ENCODE results near the gene AHNAK.
"Not testable (repeated sequence)": the region's sequence is repeated elsewhere in the genome, so short reads cannot be mapped to it uniquely, and the experiment has no call there.

Gene AHNAK

GRCh38 chr11:62565100-62565802, 18.6 kb upstream of the AHNAK start:
- ChIA-PET CTCF (interaction anchor here (1.6 to 1.7 kb wide), 2 partner anchors 27 to 141 kb away, joined by 5 to 7 read pairs; partner anchors contain the start of gene TUT1), POLR2A (interaction anchor here (0.6 to 3.4 kb wide), 9 partner anchors 8 to 291 kb away, joined by 3 to 29 read pairs (median 4); partner anchors contain the start of genes EEF1G, TUT1 and UQCC3)

GRCh38 chr11:62561677-62562230, 15.1 kb upstream of the AHNAK start:
- H3K27ac ChIP-seq (ENCODE audit: extremely low read depth, low read depth, low read length); H3K4me1 ChIP-seq (ENCODE audit: control insufficient read depth, insufficient read depth, low read length); H3K9me3 ChIP-seq (ENCODE audit: control insufficient read depth, insufficient read depth, low read depth, low read length); H3K4me3 ChIP-seq (ENCODE audit: low read depth, low read length): not testable (repeated sequence)
- H3K36me3 ChIP-seq (ENCODE audit: control insufficient read depth in 2 of 2, insufficient read depth in 1 of 2, low read length in 2 of 2), result peaks cover 19 to 91% of the 10 kb centered on the region in 2 experiments
- TF ChIP-seq ZXDB (tag by site-specific recombination; IDR thresholded peaks at IDR 0.05), result 0 out of 2 replicates have a peak, but pooled peaks have one; percentile 29
- ChIA-PET CTCF (interaction anchor here (1.1 to 5.2 kb wide), 7 partner anchors 11 to 166 kb away, joined by 5 to 80 read pairs (median 13); partner anchors contain the start of gene EEF1G), POLR2A (interaction anchor here (0.6 to 3.4 kb wide), 6 partner anchors 8 to 414 kb away, joined by 3 to 29 read pairs (median 4); partner anchors contain the start of genes EEF1G and TUT1)

More at GRCh38 chr11:62565100-62565802, 18.6 kb upstream of the AHNAK start:
- Histone ChIP-seq H3K36me3 (ENCODE audit: control insufficient read depth in 2 of 2, insufficient read depth in 1 of 2, low read length in 2 of 2) (peaks cover 37 to 89% of the 10 kb centered on the region in 2 experiments), H3K4me3 (ENCODE audit: low read depth, low read length) (no peak overlapping the region), H3K27ac (ENCODE audit: extremely low read depth, low read depth, low read length) (no peak overlapping the region), H3K4me1 (ENCODE audit: control insufficient read depth, insufficient read depth, low read length) (no peaks in the 10 kb centered on the region), H3K9me3 (ENCODE audit: control insufficient read depth, insufficient read depth, low read depth, low read length) (no peaks in the 10 kb centered on the region)
- TF ChIP-seq, protein P1, sequence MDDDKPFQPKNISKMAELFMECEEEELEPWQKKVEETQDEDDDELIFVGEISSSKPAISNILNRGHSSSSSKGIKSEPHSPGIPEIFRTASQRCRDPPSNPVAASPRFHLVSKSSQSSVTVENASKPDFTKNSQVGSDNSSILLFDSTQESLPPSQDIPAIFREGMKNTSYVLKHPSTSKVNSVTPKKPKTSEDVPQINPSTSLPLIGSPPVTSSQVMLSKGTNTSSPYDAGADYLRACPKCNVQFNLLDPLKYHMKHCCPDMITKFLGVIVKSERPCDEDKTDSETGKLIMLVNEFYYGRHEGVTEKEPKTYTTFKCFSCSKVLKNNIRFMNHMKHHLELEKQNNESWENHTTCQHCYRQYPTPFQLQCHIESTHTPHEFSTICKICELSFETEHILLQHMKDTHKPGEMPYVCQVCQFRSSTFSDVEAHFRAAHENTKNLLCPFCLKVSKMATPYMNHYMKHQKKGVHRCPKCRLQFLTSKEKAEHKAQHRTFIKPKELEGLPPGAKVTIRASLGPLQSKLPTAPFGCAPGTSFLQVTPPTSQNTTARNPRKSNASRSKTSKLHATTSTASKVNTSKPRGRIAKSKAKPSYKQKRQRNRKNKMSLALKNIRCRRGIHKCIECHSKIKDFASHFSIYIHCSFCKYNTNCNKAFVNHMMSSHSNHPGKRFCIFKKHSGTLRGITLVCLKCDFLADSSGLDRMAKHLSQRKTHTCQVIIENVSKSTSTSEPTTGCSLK (tag by site-specific recombination; IDR thresholded peaks at IDR 0.05), result no peak
- TF ChIP-seq, protein P2, sequence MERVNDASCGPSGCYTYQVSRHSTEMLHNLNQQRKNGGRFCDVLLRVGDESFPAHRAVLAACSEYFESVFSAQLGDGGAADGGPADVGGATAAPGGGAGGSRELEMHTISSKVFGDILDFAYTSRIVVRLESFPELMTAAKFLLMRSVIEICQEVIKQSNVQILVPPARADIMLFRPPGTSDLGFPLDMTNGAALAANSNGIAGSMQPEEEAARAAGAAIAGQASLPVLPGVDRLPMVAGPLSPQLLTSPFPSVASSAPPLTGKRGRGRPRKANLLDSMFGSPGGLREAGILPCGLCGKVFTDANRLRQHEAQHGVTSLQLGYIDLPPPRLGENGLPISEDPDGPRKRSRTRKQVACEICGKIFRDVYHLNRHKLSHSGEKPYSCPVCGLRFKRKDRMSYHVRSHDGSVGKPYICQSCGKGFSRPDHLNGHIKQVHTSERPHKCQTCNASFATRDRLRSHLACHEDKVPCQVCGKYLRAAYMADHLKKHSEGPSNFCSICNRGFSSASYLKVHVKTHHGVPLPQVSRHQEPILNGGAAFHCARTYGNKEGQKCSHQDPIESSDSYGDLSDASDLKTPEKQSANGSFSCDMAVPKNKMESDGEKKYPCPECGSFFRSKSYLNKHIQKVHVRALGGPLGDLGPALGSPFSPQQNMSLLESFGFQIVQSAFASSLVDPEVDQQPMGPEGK (tag by site-specific recombination; IDR thresholded peaks at IDR 0.05), result no peak
- TF ChIP-seq ZNF341 (tag by site-specific recombination; IDR thresholded peaks at IDR 0.05; ENCODE audit: low read depth), result no peak
- peak; percentile 34; the same call in 1 of the 2 replicates for TF ChIP-seq ZNF394 (tag by site-specific recombination; IDR thresholded peaks at IDR 0.05; ENCODE audit: borderline replicate concordance)

DNA sequence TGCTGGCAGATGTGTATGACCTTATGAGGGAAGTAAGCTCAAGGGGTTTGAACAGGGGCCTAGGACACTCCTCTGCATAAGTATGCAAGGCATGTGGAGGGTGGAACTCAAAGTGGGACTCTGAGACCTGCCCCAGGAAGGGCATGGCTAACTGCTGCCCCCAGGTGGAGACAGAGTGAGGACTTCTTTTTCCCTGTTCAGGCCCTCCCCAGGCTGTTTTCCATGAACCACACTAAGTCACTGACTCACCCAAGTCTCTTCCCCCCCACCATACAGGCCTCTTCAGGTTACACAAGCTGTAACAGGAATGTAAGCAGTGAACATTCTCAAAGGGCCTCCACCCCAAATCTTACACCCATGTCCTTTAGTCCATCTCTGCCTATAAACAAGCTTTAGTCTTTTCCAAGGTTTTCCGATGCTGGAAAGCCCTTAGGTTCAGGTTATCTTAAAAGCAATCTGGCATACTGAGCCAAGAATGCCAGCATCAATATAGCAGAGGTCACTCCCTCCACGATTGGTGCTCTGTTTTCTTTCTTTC, 14.0 kb upstream of the AHNAK start:
- Histone ChIP-seq H3K9me3 (ENCODE audit: control insufficient read depth, insufficient read depth, low read depth, low read length) (no peaks in the 10 kb centered on the region), H3K36me3 (ENCODE audit: control insufficient read depth in 2 of 2, insufficient read depth in 1 of 2, low read length in 2 of 2) (peaks cover 16 to 82% of the 10 kb centered on the region in 2 experiments), H3K4me3 (ENCODE audit: low read depth, low read length) (no peak overlapping the region), H3K27ac (ENCODE audit: extremely low read depth, low read depth, low read length) (no peak overlapping the region), H3K4me1 (ENCODE audit: control insufficient read depth, insufficient read depth, low read length) (peaks cover 6% of the 10 kb centered on the region; the same call in 1 of the 2 replicates)
- POLR2A ChIA-PET, result interaction anchor here (0.6 to 2.5 kb wide), 14 partner anchors 9 to 415 kb away, joined by 3 to 13 read pairs (median 4); partner anchors contain the start of genes AHNAK, EEF1G, GANAB and MTA2
- CTCF ChIA-PET, result interaction anchor here (0.5 to 5.2 kb wide), 33 partner anchors 9 to 1029 kb away, joined by 3 to 80 read pairs (median 4); partner anchors contain the start of genes AHNAK, EEF1G, SCGB1A1 and TUT1
- TF ChIP-seq SP2 (tag by site-specific recombination; IDR thresholded peaks at IDR 0.05) (peak; percentile 53), ZFP37 (tag by site-specific recombination; IDR thresholded peaks at IDR 0.05) (no peak), ZBTB26 (tag by site-specific recombination; optimal IDR thresholded peaks at IDR 0.05) (no peak), ZNF214 (tag by site-specific recombination; IDR thresholded peaks at IDR 0.05; ENCODE audit: borderline replicate concordance) (no peak), ZNF211 (tag by site-specific recombination; IDR thresholded peaks at IDR 0.05; ENCODE audit: low read depth) (no peak), KLF17 (tag by site-specific recombination; IDR thresholded peaks at IDR 0.05) (peak; percentile 44; the same call in 1 of the 2 replicates), KLF10 (tag by site-specific recombination; IDR thresholded peaks at IDR 0.05) (peak; percentile 62), ZNF701 (tag by site-specific recombination; IDR thresholded peaks at IDR 0.05) (no peak)
- TF ChIP-seq, protein P3, sequence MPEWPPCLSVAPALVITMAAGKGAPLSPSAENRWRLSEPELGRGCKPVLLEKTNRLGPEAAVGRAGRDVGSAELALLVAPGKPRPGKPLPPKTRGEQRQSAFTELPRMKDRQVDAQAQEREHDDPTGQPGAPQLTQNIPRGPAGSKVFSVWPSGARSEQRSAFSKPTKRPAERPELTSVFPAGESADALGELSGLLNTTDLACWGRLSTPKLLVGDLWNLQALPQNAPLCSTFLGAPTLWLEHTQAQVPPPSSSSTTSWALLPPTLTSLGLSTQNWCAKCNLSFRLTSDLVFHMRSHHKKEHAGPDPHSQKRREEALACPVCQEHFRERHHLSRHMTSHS (tag by site-specific recombination; IDR thresholded peaks at IDR 0.05), result no peak
- TF ChIP-seq, protein P4, sequence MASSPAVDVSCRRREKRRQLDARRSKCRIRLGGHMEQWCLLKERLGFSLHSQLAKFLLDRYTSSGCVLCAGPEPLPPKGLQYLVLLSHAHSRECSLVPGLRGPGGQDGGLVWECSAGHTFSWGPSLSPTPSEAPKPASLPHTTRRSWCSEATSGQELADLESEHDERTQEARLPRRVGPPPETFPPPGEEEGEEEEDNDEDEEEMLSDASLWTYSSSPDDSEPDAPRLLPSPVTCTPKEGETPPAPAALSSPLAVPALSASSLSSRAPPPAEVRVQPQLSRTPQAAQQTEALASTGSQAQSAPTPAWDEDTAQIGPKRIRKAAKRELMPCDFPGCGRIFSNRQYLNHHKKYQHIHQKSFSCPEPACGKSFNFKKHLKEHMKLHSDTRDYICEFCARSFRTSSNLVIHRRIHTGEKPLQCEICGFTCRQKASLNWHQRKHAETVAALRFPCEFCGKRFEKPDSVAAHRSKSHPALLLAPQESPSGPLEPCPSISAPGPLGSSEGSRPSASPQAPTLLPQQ (tag by site-specific recombination; IDR thresholded peaks at IDR 0.05), result peak; percentile 54
- TF ChIP-seq, protein P5, sequence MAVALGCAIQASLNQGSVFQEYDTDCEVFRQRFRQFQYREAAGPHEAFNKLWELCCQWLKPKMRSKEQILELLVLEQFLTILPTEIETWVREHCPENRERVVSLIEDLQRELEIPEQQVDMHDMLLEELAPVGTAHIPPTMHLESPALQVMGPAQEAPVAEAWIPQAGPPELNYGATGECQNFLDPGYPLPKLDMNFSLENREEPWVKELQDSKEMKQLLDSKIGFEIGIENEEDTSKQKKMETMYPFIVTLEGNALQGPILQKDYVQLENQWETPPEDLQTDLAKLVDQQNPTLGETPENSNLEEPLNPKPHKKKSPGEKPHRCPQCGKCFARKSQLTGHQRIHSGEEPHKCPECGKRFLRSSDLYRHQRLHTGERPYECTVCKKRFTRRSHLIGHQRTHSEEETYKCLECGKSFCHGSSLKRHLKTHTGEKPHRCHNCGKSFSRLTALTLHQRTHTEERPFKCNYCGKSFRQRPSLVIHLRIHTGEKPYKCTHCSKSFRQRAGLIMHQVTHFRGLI (tag by site-specific recombination; IDR thresholded peaks at IDR 0.05), result no peak; the same call in 1 of the 2 replicates

Data from HEK293 (cell line).